GM12892 (cell line): ENCODE data around the gene MYCBP.

Source experiments
- POLR2A ChIP-seq: IDR thresholded peaks from 2 replicates; pipeline ENCODE4 v1.6.1; 2011; ENCODE audit warnings: low read depth, low read length, control low read depth
- POLR2AphosphoS5 ChIP-seq: IDR thresholded peaks from 2 replicates; pipeline ENCODE4 v1.6.1; 2011; ENCODE audit warnings: low read depth, low read length, control low read depth

GRCh38 chr1:38831731-38832369 lies 41.3 kb downstream of the MYCBP start:
- TF ChIP-seq POLR2A (no peak), POLR2AphosphoS5 (no peak)
